Tibial nerve (tissue), 3 donors: ENCODE data around the gene VPS4A.
"Not testable (repeated sequence)": the region's sequence is repeated elsewhere in the genome, so short reads cannot be mapped to it uniquely, and the experiment has no call there.

Experiments used
- CTCF ChIP-seq, 5 experiments: fragments of 200-600 bp in 3 of 5; fragments of 450-650 bp in 2 of 5; sonication (generic) in 3 of 5; IDR thresholded peaks; one replicate each; pipeline ENCODE4 v1.5.1; 2016 to 2019; ENCODE audit warnings: antibody characterized with exemption in 5 of 5, mild to moderate bottlenecking in 3 of 5, moderate library complexity in 2 of 5
- POLR2A ChIP-seq, 2 donors: fragments of 450-650 bp; IDR thresholded peaks; one replicate each; pipeline ENCODE4 v1.6.1; 2017; ENCODE audit warnings: antibody characterized with exemption in 2 of 2, mild to moderate bottlenecking in 2 of 2, moderate library complexity in 2 of 2

GRCh38 chr16:69296771-69297170, 14.4 kb upstream of the VPS4A start:
- TF ChIP-seq CTCF, POLR2A (IDR thresholded peaks at IDR 0.05): not testable (repeated sequence)
